ENCODE measurements around the gene MUC5AC.
"Not testable (repeated sequence)": the region's sequence is repeated elsewhere in the genome, so short reads cannot be mapped to it uniquely, and the experiment has no call there.

The MUC5AC gene

DNA sequence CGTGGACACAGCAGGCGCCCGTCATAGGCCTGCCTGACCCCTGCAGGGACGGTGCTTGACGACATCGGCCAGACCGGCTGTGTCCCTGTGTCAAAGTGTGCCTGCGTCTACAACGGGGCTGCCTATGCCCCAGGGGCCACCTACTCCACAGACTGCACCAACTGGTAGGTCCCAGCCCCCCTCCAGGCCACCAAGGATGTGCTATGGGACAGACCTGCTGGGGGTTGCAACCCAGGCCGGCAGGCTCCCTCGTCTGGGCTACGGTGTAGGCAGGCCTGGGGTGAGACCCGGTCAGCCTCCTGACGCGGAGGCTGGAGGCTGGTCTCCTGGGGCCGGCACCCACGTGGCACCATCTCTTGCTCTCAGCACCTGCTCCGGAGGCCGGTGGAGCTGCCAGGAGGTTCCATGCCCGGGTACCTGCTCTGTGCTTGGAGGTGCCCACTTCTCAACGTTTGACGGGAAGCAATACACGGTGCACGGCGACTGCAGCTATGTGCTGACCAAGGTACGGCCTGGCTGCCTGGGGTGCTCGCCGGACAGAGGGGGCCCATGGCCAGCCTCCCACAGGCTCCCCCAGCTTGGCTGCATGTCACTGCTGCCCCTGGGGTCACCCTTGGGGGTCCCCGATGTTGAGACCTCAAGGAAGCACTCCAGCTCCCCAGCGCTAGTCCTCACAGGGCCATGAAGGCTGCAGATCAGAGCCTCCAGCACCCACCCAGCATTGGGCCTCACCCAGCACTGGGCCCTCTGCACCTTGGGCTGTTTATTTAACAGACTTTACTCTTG, 7.7 kb downstream of the MUC5AC start:
- no peak overlapping the region for H3K27ac ChIP-seq (ENCODE audit: low read length)
- no peaks in the 10 kb centered on the region for H3K27me3 ChIP-seq (ENCODE audit: control insufficient read depth in 1 of 2, insufficient read depth in 2 of 2, low read length in 2 of 2)

GRCh38 chr11:1167256-1167655, 9.5 kb downstream of the MUC5AC start:
- H3K9ac ChIP-seq (ENCODE audit: low read length in 2 of 2): no peak overlapping the region
- H3K27me3 ChIP-seq (ENCODE audit: control insufficient read depth in 1 of 2, insufficient read depth in 2 of 2, low read length in 2 of 2): no peaks in the 10 kb centered on the region
- H3K9me3 ChIP-seq (ENCODE audit: control insufficient read depth in 2 of 2, low read length in 2 of 2): no peaks in the 10 kb centered on the region
- no peaks in the 10 kb centered on the region for H3K36me3 ChIP-seq (ENCODE audit: control insufficient read depth in 2 of 2, insufficient read depth in 2 of 2, low read length in 2 of 2)
- H3K27ac ChIP-seq (ENCODE audit: low read length): no peak overlapping the region
- H3K4me1 ChIP-seq (ENCODE audit: control insufficient read depth, insufficient read depth, low read length): no peaks in the 10 kb centered on the region
- no peak overlapping the region for H3K4me3 ChIP-seq (ENCODE audit: low read length in 2 of 2)

More for the DNA sequence above, 7.7 kb downstream of the MUC5AC start:
- Histone ChIP-seq H3K4me1 (ENCODE audit: control insufficient read depth, insufficient read depth, low read length) (no peaks in the 10 kb centered on the region), H3K4me3 (ENCODE audit: low read length in 2 of 2) (no peak overlapping the region), H3K9me3 (ENCODE audit: control insufficient read depth in 2 of 2, low read length in 2 of 2) (no peaks in the 10 kb centered on the region), H3K9ac (ENCODE audit: low read length in 2 of 2) (no peak overlapping the region), H3K36me3 (ENCODE audit: control insufficient read depth in 2 of 2, insufficient read depth in 2 of 2, low read length in 2 of 2) (no peaks in the 10 kb centered on the region)

- H3K27me3 ChIP-seq (ENCODE audit: control insufficient read depth in 1 of 2, insufficient read depth in 2 of 2, low read length in 2 of 2): no peaks in the 10 kb centered on the region
- no peaks in the 10 kb centered on the region for H3K36me3 ChIP-seq (ENCODE audit: control insufficient read depth in 2 of 2, insufficient read depth in 2 of 2, low read length in 2 of 2)
These were observed 10.0 kb downstream of the MUC5AC start for GRCh38 chr11:1167751-1168231.

DNA sequence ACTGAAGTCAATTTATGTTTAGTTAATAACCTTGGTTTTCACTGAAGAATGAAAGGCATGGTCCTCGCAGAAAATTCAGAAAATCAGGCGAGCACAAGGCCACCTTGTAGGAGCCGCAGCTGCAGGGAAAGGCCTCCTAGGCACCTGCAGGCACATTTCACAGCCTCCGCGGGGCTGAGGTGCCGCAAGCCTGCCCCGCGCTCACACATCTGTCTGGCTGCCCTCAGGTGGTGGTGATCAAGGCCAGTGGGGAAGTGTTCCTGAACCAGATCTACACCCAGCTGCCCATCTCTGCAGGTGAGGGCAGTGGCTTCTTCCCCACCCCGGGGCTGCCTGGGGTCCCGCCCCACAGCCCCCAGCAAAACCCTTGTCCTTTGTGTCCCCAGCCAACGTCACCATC, 10.5 kb downstream of the MUC5AC start:
- no peaks in the 10 kb centered on the region for H3K27me3 ChIP-seq (ENCODE audit: control insufficient read depth in 1 of 2, insufficient read depth in 2 of 2, low read length in 2 of 2)
- H3K4me3 ChIP-seq (ENCODE audit: low read length in 2 of 2): no peak overlapping the region
- H3K9ac ChIP-seq (ENCODE audit: low read length in 2 of 2): no peak overlapping the region
- no peaks in the 10 kb centered on the region for H3K9me3 ChIP-seq (ENCODE audit: control insufficient read depth in 2 of 2, low read length in 2 of 2)
- H3K4me1 ChIP-seq (ENCODE audit: control insufficient read depth, insufficient read depth, low read length): no peaks in the 10 kb centered on the region
- no peaks in the 10 kb centered on the region for H3K36me3 ChIP-seq (ENCODE audit: control insufficient read depth in 2 of 2, insufficient read depth in 2 of 2, low read length in 2 of 2)
- no peak overlapping the region for H3K27ac ChIP-seq (ENCODE audit: low read length)

More at GRCh38 chr11:1167751-1168231, 10.0 kb downstream of the MUC5AC start:
- no peak overlapping the region for H3K9ac ChIP-seq (ENCODE audit: low read length in 2 of 2)
- no peak overlapping the region for H3K27ac ChIP-seq (ENCODE audit: low read length)
- no peak overlapping the region for H3K4me3 ChIP-seq (ENCODE audit: low read length in 2 of 2)
- no peaks in the 10 kb centered on the region for H3K9me3 ChIP-seq (ENCODE audit: control insufficient read depth in 2 of 2, low read length in 2 of 2)
- no peaks in the 10 kb centered on the region for H3K4me1 ChIP-seq (ENCODE audit: control insufficient read depth, insufficient read depth, low read length)

DNA sequence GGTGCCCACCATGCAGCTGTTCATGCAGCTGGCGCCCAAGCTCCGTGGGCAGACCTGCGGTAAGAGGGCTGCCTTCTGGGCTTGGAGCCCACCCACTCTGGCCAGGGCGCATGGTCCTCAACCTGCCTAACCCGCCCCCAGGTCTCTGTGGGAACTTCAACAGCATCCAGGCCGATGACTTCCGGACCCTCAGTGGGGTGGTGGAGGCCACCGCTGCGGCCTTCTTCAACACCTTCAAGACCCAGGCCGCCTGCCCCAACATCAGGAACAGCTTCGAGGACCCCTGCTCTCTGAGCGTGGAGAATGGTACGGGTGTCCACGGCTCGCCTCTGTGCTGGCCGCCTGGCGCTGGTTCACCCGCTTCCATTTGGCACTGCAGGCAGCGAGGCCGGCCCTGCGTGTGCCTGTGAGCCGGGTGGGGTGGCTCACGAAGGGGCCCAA, 11.0 kb downstream of the MUC5AC start:
- H3K36me3 ChIP-seq (ENCODE audit: control insufficient read depth in 2 of 2, insufficient read depth in 2 of 2, low read length in 2 of 2): no peaks in the 10 kb centered on the region
- no peak overlapping the region for H3K9ac ChIP-seq (ENCODE audit: low read length in 2 of 2)
- no peaks in the 10 kb centered on the region for H3K27me3 ChIP-seq (ENCODE audit: control insufficient read depth in 1 of 2, insufficient read depth in 2 of 2, low read length in 2 of 2)
- no peak overlapping the region for H3K4me3 ChIP-seq (ENCODE audit: low read length in 2 of 2)
- no peak overlapping the region for H3K27ac ChIP-seq (ENCODE audit: low read length)
- no peaks in the 10 kb centered on the region for H3K4me1 ChIP-seq (ENCODE audit: control insufficient read depth, insufficient read depth, low read length)
- H3K9me3 ChIP-seq (ENCODE audit: control insufficient read depth in 2 of 2, low read length in 2 of 2): no peaks in the 10 kb centered on the region

GRCh38 chr11:1171223-1171984, 13.7 kb downstream of the MUC5AC start:
- Histone ChIP-seq H3K27me3 (ENCODE audit: control insufficient read depth in 1 of 2, insufficient read depth in 2 of 2, low read length in 2 of 2) (no peaks in the 10 kb centered on the region), H3K9ac (ENCODE audit: low read length in 2 of 2) (no peak overlapping the region), H3K27ac (ENCODE audit: low read length) (no peak overlapping the region), H3K4me3 (ENCODE audit: low read length in 2 of 2) (no peak overlapping the region), H3K9me3 (ENCODE audit: control insufficient read depth in 2 of 2, low read length in 2 of 2) (no peaks in the 10 kb centered on the region), H3K4me1 (ENCODE audit: control insufficient read depth, insufficient read depth, low read length) (no peaks in the 10 kb centered on the region), H3K36me3 (ENCODE audit: control insufficient read depth in 2 of 2, insufficient read depth in 2 of 2, low read length in 2 of 2) (no peaks in the 10 kb centered on the region)

DNA sequence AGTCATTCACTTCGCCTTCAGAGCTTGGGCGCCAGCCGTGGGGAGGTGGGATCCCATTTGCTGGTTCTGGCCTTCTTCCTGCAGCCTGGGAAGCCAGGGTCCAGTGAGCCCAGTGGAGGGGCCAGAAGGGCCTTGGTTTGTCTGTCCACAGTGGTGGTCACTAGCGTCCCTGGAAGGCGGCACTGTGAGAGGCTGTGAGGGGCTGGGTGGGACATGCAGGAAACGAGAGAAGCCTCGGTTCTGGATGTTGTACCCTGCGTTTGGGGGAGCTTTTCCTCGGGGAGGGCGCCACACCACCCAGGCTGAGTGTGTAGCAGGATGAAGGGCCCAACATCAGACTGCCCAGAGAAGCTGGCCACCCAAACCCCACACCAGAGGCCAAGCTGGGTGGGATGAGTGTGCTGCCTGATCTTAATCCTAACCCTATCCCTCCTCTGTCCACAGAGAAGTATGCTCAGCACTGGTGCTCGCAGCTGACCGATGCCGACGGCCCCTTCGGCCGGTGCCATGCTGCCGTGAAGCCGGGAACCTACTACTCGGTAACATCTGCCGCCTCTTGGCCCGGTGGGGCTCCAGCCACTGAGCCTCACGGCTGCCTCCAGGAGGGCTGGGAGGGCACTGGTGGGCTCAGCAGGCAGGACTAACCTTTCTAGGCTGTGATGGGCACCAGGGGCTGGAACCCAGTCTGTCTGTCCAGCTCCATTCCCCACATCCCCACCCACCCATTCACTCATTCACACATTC, 14.4 kb downstream of the MUC5AC start:
- no peaks in the 10 kb centered on the region for H3K36me3 ChIP-seq (ENCODE audit: control insufficient read depth in 2 of 2, insufficient read depth in 2 of 2, low read length in 2 of 2)

GRCh38 chr11:1172729-1173117, 15.0 kb downstream of the MUC5AC start:
- H3K36me3 ChIP-seq (ENCODE audit: control insufficient read depth in 2 of 2, insufficient read depth in 2 of 2, low read length in 2 of 2): no peaks in the 10 kb centered on the region
- no peaks in the 10 kb centered on the region for H3K27me3 ChIP-seq (ENCODE audit: control insufficient read depth in 1 of 2, insufficient read depth in 2 of 2, low read length in 2 of 2)
- H3K4me1 ChIP-seq (ENCODE audit: control insufficient read depth, insufficient read depth, low read length): no peaks in the 10 kb centered on the region
- H3K27ac ChIP-seq (ENCODE audit: low read length): no peak overlapping the region
- H3K9me3 ChIP-seq (ENCODE audit: control insufficient read depth in 2 of 2, low read length in 2 of 2): no peaks in the 10 kb centered on the region
- H3K9ac ChIP-seq (ENCODE audit: low read length in 2 of 2): no peak overlapping the region
- H3K4me3 ChIP-seq (ENCODE audit: low read length in 2 of 2): no peak overlapping the region

More for the DNA sequence above, 14.4 kb downstream of the MUC5AC start:
- Histone ChIP-seq H3K27ac (ENCODE audit: low read length) (no peak overlapping the region), H3K9me3 (ENCODE audit: control insufficient read depth in 2 of 2, low read length in 2 of 2) (no peaks in the 10 kb centered on the region), H3K4me3 (ENCODE audit: low read length in 2 of 2) (no peak overlapping the region), H3K27me3 (ENCODE audit: control insufficient read depth in 1 of 2, insufficient read depth in 2 of 2, low read length in 2 of 2) (no peaks in the 10 kb centered on the region), H3K4me1 (ENCODE audit: control insufficient read depth, insufficient read depth, low read length) (no peaks in the 10 kb centered on the region), H3K9ac (ENCODE audit: low read length in 2 of 2) (no peak overlapping the region)

GRCh38 chr11:1173396-1173795, 15.6 kb downstream of the MUC5AC start:
- H3K4me1 ChIP-seq (ENCODE audit: control insufficient read depth, insufficient read depth, low read length); H3K27me3 ChIP-seq (ENCODE audit: control insufficient read depth in 1 of 2, insufficient read depth in 2 of 2, low read length in 2 of 2); H3K27ac ChIP-seq (ENCODE audit: low read length); H3K36me3 ChIP-seq (ENCODE audit: control insufficient read depth in 2 of 2, insufficient read depth in 2 of 2, low read length in 2 of 2); H3K9me3 ChIP-seq (ENCODE audit: control insufficient read depth in 2 of 2, low read length in 2 of 2); H3K4me3 ChIP-seq (ENCODE audit: low read length in 2 of 2); H3K9ac ChIP-seq (ENCODE audit: low read length in 2 of 2): not testable (repeated sequence)

DNA sequence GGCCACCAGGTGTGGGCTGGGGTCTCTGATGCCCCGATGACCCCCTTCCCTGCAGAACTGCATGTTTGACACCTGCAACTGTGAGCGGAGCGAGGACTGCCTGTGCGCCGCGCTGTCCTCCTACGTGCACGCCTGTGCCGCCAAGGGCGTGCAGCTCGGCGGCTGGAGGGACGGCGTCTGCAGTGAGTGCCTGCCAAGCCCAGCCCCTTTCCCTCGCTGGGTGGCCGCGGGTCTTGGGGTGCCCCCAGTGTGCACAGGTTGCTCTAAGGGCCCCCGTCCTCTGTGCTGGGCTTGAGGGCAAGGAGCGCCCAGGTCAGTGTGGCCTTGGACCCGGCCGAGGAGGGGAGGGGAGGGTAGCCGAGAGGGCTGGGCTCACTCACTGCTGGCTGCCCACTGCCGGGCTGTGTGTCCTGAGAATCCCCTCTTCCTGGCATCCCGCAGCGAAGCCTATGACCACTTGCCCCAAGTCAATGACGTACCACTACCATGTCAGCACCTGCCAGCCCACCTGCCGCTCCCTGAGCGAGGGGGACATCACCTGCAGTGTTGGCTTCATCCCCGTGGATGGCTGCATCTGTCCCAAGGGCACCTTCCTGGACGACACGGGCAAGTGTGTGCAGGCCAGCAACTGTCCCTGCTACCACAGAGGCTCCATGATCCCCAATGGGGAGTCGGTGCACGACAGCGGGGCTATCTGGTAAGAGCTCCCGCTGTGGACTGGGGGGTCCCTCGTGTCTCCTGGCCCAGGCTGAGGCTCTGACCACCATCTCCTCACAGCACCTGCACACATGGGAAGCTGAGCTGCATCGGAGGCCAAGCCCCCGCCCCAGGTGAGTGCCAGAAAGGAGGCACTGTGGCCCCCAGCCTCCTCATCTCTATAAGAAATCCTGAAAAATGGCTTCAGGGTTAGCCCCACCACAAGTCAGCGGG, 17.0 kb downstream of the MUC5AC start:
- no peak overlapping the region for H3K9ac ChIP-seq (ENCODE audit: low read length in 2 of 2)
- H3K9me3 ChIP-seq (ENCODE audit: control insufficient read depth in 2 of 2, low read length in 2 of 2): no peaks in the 10 kb centered on the region
- H3K4me3 ChIP-seq (ENCODE audit: low read length in 2 of 2): no peak overlapping the region
- no peaks in the 10 kb centered on the region for H3K4me1 ChIP-seq (ENCODE audit: control insufficient read depth, insufficient read depth, low read length)
- no peaks in the 10 kb centered on the region for H3K27me3 ChIP-seq (ENCODE audit: control insufficient read depth in 1 of 2, insufficient read depth in 2 of 2, low read length in 2 of 2)
- no peak overlapping the region for H3K27ac ChIP-seq (ENCODE audit: low read length)
- no peaks in the 10 kb centered on the region for H3K36me3 ChIP-seq (ENCODE audit: control insufficient read depth in 2 of 2, insufficient read depth in 2 of 2, low read length in 2 of 2)

All from stomach smooth muscle (tissue), 2 donors.